ENCODE measurements around the gene IFNGR1.

IFNGR1 gene

DNA sequence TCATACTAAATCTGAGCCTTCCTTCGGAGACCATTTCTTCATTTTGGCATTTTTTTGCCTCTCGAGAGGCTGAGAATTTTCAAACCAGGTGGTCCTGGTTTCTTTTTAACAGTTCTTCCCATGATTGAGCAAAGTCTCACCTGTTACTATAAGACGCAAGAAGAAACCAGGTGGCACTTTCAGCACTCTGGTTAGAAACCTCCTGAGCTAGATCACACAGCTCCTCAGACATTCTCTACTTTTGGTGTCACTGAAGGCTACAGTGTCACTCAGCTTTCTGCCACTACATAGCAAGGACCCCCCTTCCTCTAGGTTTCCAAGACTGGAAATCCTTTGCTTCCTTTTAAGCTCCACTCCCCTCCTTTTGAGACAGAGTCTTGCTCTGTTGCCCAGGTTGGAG lies 7.3 kb downstream of the IFNGR1 start:
- TF ChIP-seq, protein P1, sequence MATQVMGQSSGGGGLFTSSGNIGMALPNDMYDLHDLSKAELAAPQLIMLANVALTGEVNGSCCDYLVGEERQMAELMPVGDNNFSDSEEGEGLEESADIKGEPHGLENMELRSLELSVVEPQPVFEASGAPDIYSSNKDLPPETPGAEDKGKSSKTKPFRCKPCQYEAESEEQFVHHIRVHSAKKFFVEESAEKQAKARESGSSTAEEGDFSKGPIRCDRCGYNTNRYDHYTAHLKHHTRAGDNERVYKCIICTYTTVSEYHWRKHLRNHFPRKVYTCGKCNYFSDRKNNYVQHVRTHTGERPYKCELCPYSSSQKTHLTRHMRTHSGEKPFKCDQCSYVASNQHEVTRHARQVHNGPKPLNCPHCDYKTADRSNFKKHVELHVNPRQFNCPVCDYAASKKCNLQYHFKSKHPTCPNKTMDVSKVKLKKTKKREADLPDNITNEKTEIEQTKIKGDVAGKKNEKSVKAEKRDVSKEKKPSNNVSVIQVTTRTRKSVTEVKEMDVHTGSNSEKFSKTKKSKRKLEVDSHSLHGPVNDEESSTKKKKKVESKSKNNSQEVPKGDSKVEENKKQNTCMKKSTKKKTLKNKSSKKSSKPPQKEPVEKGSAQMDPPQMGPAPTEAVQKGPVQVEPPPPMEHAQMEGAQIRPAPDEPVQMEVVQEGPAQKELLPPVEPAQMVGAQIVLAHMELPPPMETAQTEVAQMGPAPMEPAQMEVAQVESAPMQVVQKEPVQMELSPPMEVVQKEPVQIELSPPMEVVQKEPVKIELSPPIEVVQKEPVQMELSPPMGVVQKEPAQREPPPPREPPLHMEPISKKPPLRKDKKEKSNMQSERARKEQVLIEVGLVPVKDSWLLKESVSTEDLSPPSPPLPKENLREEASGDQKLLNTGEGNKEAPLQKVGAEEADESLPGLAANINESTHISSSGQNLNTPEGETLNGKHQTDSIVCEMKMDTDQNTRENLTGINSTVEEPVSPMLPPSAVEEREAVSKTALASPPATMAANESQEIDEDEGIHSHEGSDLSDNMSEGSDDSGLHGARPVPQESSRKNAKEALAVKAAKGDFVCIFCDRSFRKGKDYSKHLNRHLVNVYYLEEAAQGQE (IDR thresholded peaks at IDR 0.05; ENCODE audit: insufficient read depth in 1 of 2, low read depth in 2 of 2, low read length in 2 of 2), result no peak

DNA sequence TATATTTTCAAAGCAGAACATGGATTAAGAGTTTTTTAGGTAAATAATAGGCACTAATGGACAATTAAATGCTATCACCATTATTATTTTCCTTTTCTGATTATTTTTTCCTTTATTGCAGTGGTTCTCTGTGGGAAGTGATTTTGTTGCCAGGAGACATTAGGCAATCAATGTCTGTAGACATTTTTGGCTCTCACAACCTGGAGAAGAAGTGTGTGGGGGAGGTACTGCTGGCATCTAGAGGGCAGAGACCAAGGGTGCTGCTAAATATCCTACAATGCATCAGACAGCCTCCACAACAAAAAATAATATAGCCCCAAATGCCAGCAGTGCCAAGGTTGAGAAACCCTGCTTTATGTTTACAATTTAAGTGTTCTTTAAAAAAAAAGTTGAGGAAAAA lies 8.3 kb downstream of the IFNGR1 start:
- TF ChIP-seq SIN3A (IDR thresholded peaks at IDR 0.05; ENCODE audit: borderline replicate concordance, insufficient read depth, low read length) (no peak), TAF1 (IDR thresholded peaks at IDR 0.05; ENCODE audit: borderline replicate concordance, insufficient read depth, low read length) (no peak), FOXP2 (optimal IDR thresholded peaks at IDR 0.05; ENCODE audit: borderline replicate concordance, extremely low read depth, extremely low read length, insufficient read depth) (no peak), POLR2AphosphoS5 (IDR thresholded peaks at IDR 0.05; ENCODE audit: low read depth, low read length) (no peak)
- TF ChIP-seq, protein P1 (IDR thresholded peaks at IDR 0.05; ENCODE audit: insufficient read depth in 1 of 2, low read depth in 2 of 2, low read length in 2 of 2), result no peak

DNA sequence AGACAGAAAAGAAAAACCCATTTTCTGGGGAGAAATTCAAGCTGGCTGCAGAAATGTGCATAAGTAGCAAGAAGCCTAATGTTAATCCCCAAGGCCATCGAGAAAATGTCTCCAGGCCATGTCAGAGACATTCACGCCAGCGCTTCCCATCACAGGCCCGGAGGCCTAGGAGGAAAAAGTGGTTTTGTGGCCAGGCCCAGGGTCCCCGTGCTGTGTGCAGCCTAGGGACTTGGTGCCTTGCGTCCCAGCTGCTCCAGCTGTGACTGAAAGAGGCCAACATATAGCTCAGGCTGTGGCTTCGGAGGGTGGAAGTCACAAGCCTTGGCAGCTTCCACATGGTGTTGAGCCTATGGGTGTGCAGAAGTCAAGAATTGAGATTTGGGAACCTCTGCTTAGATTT lies 10.9 kb downstream of the IFNGR1 start:
- TF ChIP-seq, protein P1 (IDR thresholded peaks at IDR 0.05; ENCODE audit: insufficient read depth in 1 of 2, low read depth in 2 of 2, low read length in 2 of 2), result no peak
- TF ChIP-seq FOXP2 (optimal IDR thresholded peaks at IDR 0.05; ENCODE audit: borderline replicate concordance, extremely low read depth, extremely low read length, insufficient read depth), result no peak
- no peak for TF ChIP-seq POLR2AphosphoS5 (IDR thresholded peaks at IDR 0.05; ENCODE audit: low read depth, low read length)
- no peak for TF ChIP-seq SIN3A (IDR thresholded peaks at IDR 0.05; ENCODE audit: borderline replicate concordance, insufficient read depth, low read length)
- TF ChIP-seq TAF1 (IDR thresholded peaks at IDR 0.05; ENCODE audit: borderline replicate concordance, insufficient read depth, low read length), result no peak

DNA sequence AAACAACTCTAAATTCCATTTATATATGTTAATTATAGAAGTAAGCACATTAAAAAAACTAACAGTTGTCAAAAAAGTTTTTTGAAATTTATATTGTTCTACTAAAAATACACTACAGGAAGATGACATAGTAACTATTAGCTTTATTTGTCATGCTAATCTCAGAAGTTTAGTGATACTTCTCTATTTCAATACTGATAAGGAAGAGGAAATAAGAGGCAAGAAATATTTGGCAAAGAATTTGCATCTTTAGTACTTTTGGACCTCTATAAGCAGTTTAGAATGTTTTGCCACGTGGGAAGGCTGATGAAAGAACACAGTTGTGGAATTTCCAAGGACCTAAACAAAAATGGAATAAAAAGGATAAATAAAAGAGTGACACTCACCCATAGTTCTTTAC lies 12.6 kb downstream of the IFNGR1 start:
- TF ChIP-seq FOXP2 (optimal IDR thresholded peaks at IDR 0.05; ENCODE audit: borderline replicate concordance, extremely low read depth, extremely low read length, insufficient read depth) (no peak), POLR2AphosphoS5 (IDR thresholded peaks at IDR 0.05; ENCODE audit: low read depth, low read length) (no peak), TAF1 (IDR thresholded peaks at IDR 0.05; ENCODE audit: borderline replicate concordance, insufficient read depth, low read length) (no peak), SIN3A (IDR thresholded peaks at IDR 0.05; ENCODE audit: borderline replicate concordance, insufficient read depth, low read length) (no peak)
- TF ChIP-seq, protein P1 (IDR thresholded peaks at IDR 0.05; ENCODE audit: insufficient read depth in 1 of 2, low read depth in 2 of 2, low read length in 2 of 2), result no peak

DNA sequence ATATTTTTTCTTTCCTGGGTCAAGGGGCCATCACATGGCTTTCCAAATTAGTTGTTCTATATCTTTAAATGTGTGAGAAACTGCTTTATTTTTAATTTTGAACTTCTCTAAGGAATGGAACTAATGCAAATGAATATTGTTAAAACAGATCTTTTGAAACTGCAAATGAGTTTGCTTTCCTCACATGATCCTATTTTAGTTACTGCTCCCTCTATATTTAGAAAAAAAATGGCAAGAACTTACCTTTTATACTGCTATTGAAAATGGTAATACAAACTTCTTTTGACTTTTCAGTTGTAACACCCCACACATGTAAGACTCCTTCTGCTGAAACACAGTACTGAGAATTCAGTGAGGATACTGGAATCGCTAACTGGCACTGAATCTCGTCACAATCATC lies 15.9 kb downstream of the IFNGR1 start:
- TF ChIP-seq POLR2AphosphoS5 (IDR thresholded peaks at IDR 0.05; ENCODE audit: low read depth, low read length) (no peak), FOXP2 (optimal IDR thresholded peaks at IDR 0.05; ENCODE audit: borderline replicate concordance, extremely low read depth, extremely low read length, insufficient read depth) (no peak), TAF1 (IDR thresholded peaks at IDR 0.05; ENCODE audit: borderline replicate concordance, insufficient read depth, low read length) (no peak), SIN3A (IDR thresholded peaks at IDR 0.05; ENCODE audit: borderline replicate concordance, insufficient read depth, low read length) (no peak)
- TF ChIP-seq, protein P1 (IDR thresholded peaks at IDR 0.05; ENCODE audit: insufficient read depth in 1 of 2, low read depth in 2 of 2, low read length in 2 of 2), result no peak

All from PFSK-1 (cell line).